ENCODE results near the gene GM2A. TPM values are rescaled to one million over a fixed set of nuclear protein-coding genes. Genes with fewer than 3 reads are reported as not detected.

GM2A gene
- total and polyA plus RNA-seq, 7 donors: 3.0 to 12.1 (median 6.9) TPM

DNA sequence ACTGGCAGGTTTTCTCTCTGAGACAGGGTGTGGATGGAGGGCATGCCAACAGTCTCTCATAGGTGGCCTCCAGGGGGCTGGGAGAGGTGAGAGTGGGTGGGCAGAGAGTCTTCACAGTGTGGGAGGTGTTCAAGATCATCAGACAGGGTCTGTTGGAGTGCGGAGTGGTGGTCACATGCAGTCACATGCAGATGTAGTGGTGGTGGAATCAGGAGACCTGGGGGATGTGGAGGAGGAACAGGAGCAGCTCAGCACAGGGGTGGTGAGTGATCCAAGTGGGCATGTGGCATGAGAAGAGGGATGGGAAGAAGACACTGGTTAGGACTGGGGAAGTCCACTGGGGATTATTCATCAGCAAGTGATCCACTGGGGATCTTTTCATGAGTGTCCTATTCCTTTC, 5.8 kb downstream of the GM2A start:
- 0 to 95% (median 46%) methylated on average over 1 of the region's 1 CpG for WGBS, 3 donors
- Histone ChIP-seq H3K36me3 (ENCODE audit: insufficient read depth in 1 of 2, low read depth in 1 of 2) (peaks cover 0 to 21% of the 10 kb centered on the region in 2 donors), H3K27me3 (ENCODE audit: insufficient read depth in 3 of 3, low read length in 2 of 3) (no peaks in the 10 kb centered on the region), H3K4me3 (no peak overlapping the region), H3K4me1 (peaks cover 28% of the 10 kb centered on the region), H3K27ac (no peak overlapping the region), H3K9me3 (no peaks in the 10 kb centered on the region)
- TF ChIP-seq, protein P1, sequence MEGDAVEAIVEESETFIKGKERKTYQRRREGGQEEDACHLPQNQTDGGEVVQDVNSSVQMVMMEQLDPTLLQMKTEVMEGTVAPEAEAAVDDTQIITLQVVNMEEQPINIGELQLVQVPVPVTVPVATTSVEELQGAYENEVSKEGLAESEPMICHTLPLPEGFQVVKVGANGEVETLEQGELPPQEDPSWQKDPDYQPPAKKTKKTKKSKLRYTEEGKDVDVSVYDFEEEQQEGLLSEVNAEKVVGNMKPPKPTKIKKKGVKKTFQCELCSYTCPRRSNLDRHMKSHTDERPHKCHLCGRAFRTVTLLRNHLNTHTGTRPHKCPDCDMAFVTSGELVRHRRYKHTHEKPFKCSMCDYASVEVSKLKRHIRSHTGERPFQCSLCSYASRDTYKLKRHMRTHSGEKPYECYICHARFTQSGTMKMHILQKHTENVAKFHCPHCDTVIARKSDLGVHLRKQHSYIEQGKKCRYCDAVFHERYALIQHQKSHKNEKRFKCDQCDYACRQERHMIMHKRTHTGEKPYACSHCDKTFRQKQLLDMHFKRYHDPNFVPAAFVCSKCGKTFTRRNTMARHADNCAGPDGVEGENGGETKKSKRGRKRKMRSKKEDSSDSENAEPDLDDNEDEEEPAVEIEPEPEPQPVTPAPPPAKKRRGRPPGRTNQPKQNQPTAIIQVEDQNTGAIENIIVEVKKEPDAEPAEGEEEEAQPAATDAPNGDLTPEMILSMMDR (IDR thresholded peaks at IDR 0.05): no peak
- DNase-seq: no peak
- no peak for ATAC-seq
- intact Hi-C loops (cut with DNase I): no loop called here

DNA sequence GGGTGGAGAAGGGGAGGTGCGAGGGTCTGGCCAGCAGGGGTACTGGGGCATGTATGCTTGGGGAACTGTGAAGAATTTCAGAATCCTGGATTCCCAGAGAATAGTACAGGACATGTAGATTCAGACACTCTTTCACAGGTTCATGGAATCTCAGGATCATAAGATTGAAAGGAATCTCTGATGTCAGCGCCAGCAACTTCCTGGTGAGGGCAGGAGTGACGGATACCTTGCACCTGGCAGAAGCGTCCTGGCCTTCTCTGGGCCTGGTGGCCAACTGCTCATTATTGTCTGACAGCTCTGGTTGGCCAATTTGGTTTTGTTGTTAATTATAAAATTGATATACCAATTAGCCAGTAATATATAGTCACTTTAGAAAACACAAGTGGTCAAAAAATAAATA, 6.9 kb downstream of the GM2A start:
- H3K27me3 ChIP-seq (ENCODE audit: insufficient read depth in 3 of 3, low read length in 2 of 3): no peaks in the 10 kb centered on the region
- no peak overlapping the region for H3K27ac ChIP-seq
- H3K4me3 ChIP-seq: no peak overlapping the region
- DNase-seq: no peak
- WGBS, 3 donors: 87 to 96% (median 87%) methylated on average over 4 of the region's 4 CpGs
- intact Hi-C loops (cut with DNase I): no loop called here
- TF ChIP-seq, protein P1 (IDR thresholded peaks at IDR 0.05): no peak
- peaks cover 0 to 21% of the 10 kb centered on the region in 2 donors for H3K36me3 ChIP-seq (ENCODE audit: insufficient read depth in 1 of 2, low read depth in 1 of 2)
- H3K9me3 ChIP-seq: no peaks in the 10 kb centered on the region
- ATAC-seq: no peak
- H3K4me1 ChIP-seq: peaks cover 17% of the 10 kb centered on the region

DNA sequence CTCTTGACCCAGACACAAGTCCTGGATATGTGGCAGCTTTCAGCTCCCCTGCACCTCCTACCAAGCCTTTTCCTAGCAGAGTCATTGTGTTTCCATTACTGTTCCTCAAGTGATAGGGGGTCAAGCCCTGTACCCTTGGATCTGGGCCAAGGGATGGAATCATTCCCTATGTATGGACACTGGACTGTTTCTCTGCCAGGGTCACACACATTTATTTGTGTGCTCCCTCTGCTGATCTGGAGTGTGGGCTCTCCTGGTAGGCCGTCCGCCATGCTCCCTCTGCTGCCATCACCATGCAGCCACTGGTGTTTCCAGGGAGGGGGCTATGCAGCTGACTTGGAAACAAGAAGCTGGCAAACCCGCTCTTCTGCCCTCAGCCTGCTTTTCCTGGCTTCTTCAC, 9.5 kb downstream of the GM2A start:
- Histone ChIP-seq H3K36me3 (ENCODE audit: insufficient read depth in 1 of 2, low read depth in 1 of 2) (peaks cover 0 to 44% of the 10 kb centered on the region in 2 donors), H3K27me3 (ENCODE audit: insufficient read depth in 3 of 3, low read length in 2 of 3) (no peaks in the 10 kb centered on the region), H3K9me3 (no peaks in the 10 kb centered on the region), H3K27ac (peak overlapping the region; percentile 9), H3K4me1 (peaks cover 13% of the 10 kb centered on the region), H3K4me3 (no peak overlapping the region)
- TF ChIP-seq, protein P1 (IDR thresholded peaks at IDR 0.05): no peak
- peak in 1 of 4 donors; percentile 50 for ATAC-seq
- WGBS, 3 donors: 94 to 97% (median 94%) methylated on average over 3 of the region's 3 CpGs
- no peak for DNase-seq
- intact Hi-C loops (cut with DNase I): no loop called here

DNA sequence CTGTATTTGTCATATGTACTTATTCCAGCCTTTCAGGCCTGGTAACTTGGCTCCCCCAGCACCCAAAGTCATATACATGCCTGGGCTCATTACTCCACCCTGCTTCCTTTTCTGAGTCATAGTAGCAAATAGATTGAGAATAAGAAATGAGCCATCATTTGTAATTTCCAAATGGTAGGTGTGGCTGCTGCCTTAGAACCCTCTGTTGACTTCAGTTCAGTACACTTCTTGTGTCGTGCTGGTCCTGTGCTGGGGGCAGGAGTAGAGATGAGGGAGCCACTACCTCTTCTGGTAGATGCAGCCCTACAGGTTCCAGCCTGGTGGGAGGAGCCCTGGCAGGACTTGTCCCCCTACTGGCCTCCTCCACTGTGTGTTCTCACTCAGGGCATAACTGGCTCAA, 11.1 kb downstream of the GM2A start:
- H3K4me1 ChIP-seq: peaks cover 7% of the 10 kb centered on the region
- intact Hi-C loops (cut with DNase I): no loop called here
- ATAC-seq (peak in 2 of 4 donors; percentile 40 to 49), DNase-seq (no peak)
- H3K4me3 ChIP-seq: no peak overlapping the region
- H3K27ac ChIP-seq: no peak overlapping the region
- no peaks in the 10 kb centered on the region for H3K27me3 ChIP-seq (ENCODE audit: insufficient read depth in 3 of 3, low read length in 2 of 3)
- 75 to 77% (median 75%) methylated on average over 1 of the region's 1 CpG for WGBS, 3 donors
- H3K36me3 ChIP-seq (ENCODE audit: insufficient read depth in 1 of 2, low read depth in 1 of 2): peaks cover under 1 to 57% of the 10 kb centered on the region in 2 donors
- TF ChIP-seq, protein P1 (IDR thresholded peaks at IDR 0.05): no peak
- H3K9me3 ChIP-seq: no peaks in the 10 kb centered on the region
